Ramos (cell line): ENCODE results near the gene AMT.
"Not testable (repeated sequence)": the region's sequence is repeated elsewhere in the genome, so short reads cannot be mapped to it uniquely, and the experiment has no call there.

ENCODE experiments used
- in situ Hi-C: fragments of 300-500 bp; cut with MboI; formaldehyde crosslinking; loops from one replicate; pipeline ENCODE4 v1.14.3; 2022; ENCODE audit warnings: low sequenced_read_pairs; ENCODE audit not compliant: unreplicated experiment

AMT gene

DNA sequence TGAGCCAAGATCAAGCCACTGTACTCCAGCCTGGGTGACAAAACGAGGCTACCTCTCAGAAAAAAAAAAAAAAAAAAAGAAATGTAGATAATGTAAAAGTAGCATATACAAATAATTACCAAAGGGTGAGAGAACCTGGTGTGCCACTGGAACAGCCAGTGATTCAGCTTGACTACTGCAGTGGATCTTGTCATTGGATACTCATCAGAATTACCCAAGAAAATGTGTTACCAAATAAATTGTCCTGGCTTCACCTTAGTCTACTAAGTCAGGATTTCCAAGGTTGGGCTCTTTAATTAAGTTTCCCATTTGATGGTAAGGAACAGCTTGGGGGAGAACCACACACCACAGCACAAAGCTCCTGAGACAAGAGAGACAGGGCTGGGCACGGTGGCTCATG is 5.3 kb upstream of the AMT start:
- in situ Hi-C loops = no loop called here

DNA sequence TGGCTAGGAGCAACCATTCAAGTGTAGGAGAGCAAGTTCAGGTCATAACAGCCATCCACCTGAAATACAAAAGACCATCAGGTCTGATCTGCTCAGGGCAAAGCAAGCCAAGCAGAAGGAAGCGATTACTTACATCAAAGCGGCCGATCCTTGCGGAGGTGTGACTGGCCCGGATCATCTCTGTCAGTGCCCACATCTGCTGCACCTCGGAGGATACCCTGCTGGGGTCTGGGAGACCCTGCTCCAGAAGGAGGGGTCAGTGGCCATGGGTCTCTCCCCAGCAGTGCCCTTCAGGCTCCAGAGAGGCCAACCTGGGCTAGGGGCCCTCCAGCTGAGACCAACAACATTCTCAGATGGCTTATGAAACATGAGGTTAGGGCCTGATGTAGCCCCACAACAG is 2.5 kb upstream of the AMT start:
- in situ Hi-C loops = no loop called here

DNA sequence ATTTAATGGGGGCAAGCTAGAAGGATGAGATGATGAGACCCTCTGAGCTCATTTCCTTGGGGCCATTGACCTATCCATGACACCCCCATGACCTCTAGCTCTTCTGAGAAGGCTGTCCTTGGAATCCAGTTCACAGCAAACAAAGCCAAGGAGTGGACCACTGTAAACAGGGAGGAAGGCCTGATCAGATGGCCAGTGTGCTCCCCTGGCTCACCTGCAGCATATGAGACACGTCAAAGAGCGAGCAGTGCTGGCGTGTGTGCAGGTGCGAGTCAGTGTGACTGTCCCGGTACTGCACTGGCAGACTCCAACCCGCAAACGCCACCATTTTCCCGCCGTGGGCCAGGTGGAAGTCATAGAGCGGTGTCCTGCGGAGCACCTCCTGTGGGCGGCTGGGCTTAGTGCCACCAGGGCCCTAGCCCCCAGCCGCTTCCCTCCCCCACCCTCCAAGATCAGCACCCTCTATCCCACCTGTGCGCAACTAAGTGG is 339 bp downstream of the AMT start:
- in situ Hi-C loops = no loop called here

GRCh38 chr3:49417516-49418120 is 4.7 kb downstream of the AMT start:
- in situ Hi-C loops = no loop called here

DNA sequence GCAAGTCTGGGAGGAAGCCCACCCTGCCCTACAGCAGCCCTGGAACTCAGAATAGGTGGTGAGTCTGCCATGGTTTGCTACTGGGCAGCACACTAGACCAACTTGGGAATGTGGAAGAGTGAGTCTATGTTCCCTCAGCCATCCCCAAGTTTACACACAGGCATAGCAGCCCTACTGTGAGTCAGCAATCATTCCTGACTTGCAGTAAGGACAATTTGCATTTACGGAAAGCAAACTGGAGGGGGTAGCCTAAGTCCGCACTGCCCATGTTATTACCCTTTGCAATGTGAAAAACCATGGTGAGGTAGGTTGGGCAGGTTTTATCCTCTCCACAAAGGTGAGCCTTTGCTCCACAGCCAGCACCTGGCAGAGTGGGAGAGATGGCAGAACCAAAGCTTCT is 5.4 kb downstream of the AMT start:
- in situ Hi-C loops = no loop called here

GRCh38 chr3:49415931-49416601 is 6.2 kb downstream of the AMT start:
- in situ Hi-C loops = no loop called here

- in situ Hi-C loops = no loop called here
Measured at GRCh38 chr3:49414753-49415152, 7.5 kb downstream of the AMT start.

DNA sequence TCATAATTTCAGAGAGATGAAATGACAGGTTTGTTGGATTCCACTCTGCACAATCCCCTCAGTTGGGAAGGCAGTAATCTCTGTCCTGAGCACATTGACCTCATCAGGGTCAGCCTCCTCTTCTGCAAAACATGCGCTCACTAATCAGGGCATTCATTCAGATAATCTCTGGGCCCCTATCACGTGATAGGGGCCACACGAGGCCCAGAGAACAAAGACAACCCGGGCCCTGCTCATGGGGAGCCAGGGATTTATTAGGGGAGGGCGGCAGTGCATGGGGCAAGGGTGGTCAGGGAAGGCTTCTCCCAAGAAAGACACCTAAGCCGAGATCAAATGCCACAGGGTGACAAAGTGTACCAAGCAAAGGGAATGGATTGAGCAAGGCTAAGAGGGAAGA is 8.9 kb downstream of the AMT start:
- in situ Hi-C loops = no loop called here

DNA sequence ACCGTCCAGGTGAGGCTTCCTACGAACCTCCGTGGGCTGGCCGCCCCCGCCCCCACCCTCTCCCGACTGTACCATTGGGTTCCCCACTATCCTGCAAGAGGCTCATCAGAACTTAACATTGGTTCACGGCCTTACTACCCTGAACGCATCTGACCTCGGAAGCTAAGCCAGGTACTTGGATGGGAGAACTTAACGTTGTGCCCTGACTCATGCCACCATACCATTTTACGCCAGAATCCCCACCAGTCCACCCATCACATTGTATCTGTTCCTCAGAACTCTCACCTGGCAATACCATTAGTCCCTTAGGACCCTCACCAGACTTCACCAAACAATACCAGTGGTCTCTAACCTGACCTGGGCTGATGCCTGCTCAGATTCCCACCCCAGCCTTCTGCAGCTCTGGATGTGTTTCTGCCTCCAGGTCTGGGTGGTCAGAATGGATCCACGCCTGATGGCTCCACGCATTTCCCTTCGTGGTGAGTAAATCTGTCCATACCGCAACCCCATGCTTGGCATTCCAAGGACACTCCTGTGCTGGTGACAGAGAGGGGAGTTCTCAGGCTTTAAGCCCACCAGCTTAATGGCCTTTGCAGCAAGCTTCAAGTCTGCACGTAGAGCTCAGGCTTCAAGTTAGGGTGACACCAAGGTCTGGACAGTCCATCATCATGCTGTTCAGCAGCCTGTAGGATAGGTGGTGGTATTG is 9.5 kb downstream of the AMT start:
- in situ Hi-C loops = no loop called here

DNA sequence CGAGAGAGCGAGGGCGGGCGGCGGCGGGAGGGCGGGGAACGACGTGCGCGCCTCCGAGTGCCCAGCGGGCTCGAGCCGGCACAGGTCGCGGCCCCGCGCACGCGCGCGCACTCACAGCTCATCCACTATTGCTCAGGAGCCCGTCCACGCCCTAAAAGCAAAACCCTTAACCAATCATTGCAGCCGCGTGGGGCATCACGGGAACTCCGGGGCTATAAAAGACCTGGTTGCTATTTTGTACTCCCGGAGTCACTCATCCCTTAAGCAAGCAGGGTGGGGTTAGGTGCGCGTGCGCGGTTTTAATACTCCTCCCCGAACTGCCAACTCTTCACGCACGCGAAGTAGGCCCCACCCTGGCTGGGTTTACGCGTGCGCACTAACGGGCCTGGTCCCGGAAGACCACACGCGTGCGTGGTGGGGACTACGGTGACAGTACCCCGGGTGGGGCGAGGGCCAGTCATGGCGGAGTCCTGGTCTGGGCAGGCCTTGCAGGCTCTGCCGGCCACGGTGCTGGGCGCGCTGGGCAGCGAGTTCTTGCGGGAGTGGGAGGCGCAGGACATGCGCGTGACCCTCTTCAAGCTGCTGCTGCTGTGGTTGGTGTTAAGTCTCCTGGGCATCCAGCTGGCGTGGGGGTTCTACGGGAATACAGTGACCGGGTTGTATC is 10.2 kb downstream of the AMT start, which contains the start of the genes RHOA and TCTA:
TSS of gene RHOA (minus strand) at position 9 of the 664 bp plus-strand sequence. CDS start 36,387 bp downstream, outside the sequence.
TSS of gene TCTA (plus strand) at position 456 of the 664 bp plus-strand sequence. CDS start at position 460, 4 bp downstream.
- in situ Hi-C loops = no loop called here

GRCh38 chr3:49411535-49411967 is 10.7 kb downstream of the AMT start:
- in situ Hi-C loops = no loop called here

DNA sequence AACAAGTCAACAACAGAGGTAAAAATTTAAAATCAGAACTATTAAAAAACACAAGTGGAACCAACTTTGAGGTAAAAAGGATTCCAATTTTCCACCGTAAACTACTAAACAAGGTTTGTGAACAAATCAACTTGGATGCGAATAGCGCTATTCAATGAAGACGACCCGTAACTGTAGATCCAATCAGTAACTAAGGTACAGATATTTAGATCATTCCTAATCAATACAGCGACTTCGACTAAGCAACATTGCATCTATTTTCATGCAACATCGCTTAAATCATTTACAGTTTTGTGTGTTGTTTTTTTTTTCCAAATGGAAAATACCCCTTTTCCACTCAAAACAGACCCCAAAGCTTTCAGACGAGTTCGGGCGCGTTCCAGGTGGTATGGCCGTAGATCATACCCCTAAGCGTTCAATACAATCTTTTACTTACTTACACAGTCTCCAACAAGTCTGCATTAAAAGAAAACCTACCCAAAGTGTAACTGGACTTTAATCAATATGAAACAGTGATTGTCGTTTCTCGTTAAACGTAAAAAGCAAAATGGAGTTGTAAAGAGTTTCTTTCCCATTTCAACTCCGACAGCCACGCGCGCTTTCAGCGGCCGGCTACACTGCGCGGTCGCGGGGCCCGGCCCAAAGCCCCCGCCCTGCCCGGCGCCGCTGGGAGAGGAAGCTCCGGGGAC is 11.3 kb downstream of the AMT start:
- in situ Hi-C loops = no loop called here

- in situ Hi-C loops = no loop called here
Measured at GRCh38 chr3:49410066-49410845, 12.0 kb downstream of the AMT start.

GRCh38 chr3:49406571-49407565 is 15.4 kb downstream of the AMT start:
- in situ Hi-C loops = no loop called here

- in situ Hi-C loops = not testable (repeated sequence)
Measured at GRCh38 chr3:49405570-49405969, 16.7 kb downstream of the AMT start.

GRCh38 chr3:49403891-49404290 is 18.4 kb downstream of the AMT start:
- in situ Hi-C loops = no loop called here

- in situ Hi-C loops = no loop called here
Measured at GRCh38 chr3:49401766-49402165, 20.5 kb downstream of the AMT start.

DNA sequence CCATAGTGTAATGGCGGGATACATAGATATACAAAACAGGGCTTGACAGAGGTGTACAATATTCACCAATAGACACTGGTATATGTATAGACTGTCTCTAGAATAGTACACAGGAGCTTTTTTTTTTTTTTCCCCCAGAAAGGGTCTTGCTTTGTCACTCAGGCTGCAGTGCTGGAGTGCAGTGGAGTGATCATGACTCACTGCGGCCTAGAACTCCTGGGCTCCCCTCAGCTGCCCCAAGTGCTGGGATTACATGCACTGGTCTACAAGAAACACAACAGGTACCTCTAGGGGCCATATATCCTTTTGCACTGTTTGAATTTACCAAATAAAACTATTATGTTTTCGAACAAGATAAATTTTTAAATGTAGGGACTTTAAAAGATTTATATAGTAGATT is 22.8 kb downstream of the AMT start:
- in situ Hi-C loops = no loop called here
